Type B pancreatic cell (in vitro differentiated cells): ENCODE data around the gene ITGA5. TPM values are rescaled to one million over a fixed set of nuclear protein-coding genes. Genes with fewer than 3 reads are reported as not detected.

Experiments used
- DNase-seq: peaks from one replicate; pipeline ENCODE4 v3.0.0; 2021; ENCODE audit warnings: mixed read lengths; ENCODE audit not compliant: unreplicated experiment; ENCODE audit errors: extremely low spot score
- H3K27ac Mint-ChIP-seq: 2 replicates; pipeline ENCODE4 v1.8.0; 2021; ENCODE audit warnings: mild to moderate bottlenecking, mixed read lengths
- H3K27me3 Mint-ChIP-seq: 2 replicates; pipeline ENCODE4 v1.8.0; 2021; ENCODE audit warnings: mixed read lengths
- H3K36me3 Mint-ChIP-seq: 2 replicates; pipeline ENCODE4 v1.8.0; 2021; ENCODE audit warnings: mixed read lengths
- H3K4me1 Mint-ChIP-seq: one replicate; pipeline ENCODE4 v1.8.0; 2021; ENCODE audit warnings: mixed read lengths; ENCODE audit not compliant: unreplicated experiment
- H3K4me3 Mint-ChIP-seq: 2 replicates; pipeline ENCODE4 v1.8.0; 2021; ENCODE audit warnings: mild to moderate bottlenecking, mixed read lengths
- H3K9me3 Mint-ChIP-seq: 2 replicates; pipeline ENCODE4 v1.8.0; 2021; ENCODE audit warnings: mixed read lengths
- total RNA-seq: library from RNA; stranded (reverse); gene quantifications from 2 replicates; pipeline ENCODE4 v1.2.1, GENCODE V29; 2021; ENCODE audit warnings: low replicate concordance
- TF ChIP-seq, protein P1 (sequence below): fragments of 200-600 bp; sonication (generic); conservative IDR thresholded peaks from 2 replicates; pipeline ENCODE4 v1.5.0; 2021; ENCODE audit warnings: antibody characterized with exemption, mild to moderate bottlenecking

Gene ITGA5
- total RNA-seq, 1 donor from 2014 or later, result 25.9 TPM

DNA sequence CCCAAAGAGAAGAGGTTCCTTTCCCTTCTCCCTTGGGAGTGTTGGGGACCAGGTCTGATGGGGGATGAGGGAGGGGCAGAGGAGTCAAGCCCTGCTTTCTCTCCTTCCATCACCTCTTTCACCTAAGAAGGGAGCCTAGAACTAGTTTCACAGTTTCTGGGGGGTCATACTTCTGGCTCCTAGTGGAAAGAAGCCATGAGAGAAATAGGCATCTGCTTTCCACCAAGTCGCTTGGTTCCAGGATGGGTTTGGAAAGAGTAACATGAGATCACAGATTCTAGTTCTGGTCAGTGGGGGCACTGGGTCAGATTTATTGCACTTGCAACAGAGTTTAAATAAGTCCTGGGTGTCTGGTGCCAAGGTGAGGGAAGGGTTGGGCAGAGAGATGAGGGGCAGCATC, 24.1 kb downstream of the ITGA5 start:
- no peaks in the 10 kb centered on the region for H3K27me3 Mint-ChIP-seq
- H3K4me1 Mint-ChIP-seq, result peaks cover 24% of the 10 kb centered on the region
- H3K9me3 Mint-ChIP-seq, result no peaks in the 10 kb centered on the region
- TF ChIP-seq, protein P1, sequence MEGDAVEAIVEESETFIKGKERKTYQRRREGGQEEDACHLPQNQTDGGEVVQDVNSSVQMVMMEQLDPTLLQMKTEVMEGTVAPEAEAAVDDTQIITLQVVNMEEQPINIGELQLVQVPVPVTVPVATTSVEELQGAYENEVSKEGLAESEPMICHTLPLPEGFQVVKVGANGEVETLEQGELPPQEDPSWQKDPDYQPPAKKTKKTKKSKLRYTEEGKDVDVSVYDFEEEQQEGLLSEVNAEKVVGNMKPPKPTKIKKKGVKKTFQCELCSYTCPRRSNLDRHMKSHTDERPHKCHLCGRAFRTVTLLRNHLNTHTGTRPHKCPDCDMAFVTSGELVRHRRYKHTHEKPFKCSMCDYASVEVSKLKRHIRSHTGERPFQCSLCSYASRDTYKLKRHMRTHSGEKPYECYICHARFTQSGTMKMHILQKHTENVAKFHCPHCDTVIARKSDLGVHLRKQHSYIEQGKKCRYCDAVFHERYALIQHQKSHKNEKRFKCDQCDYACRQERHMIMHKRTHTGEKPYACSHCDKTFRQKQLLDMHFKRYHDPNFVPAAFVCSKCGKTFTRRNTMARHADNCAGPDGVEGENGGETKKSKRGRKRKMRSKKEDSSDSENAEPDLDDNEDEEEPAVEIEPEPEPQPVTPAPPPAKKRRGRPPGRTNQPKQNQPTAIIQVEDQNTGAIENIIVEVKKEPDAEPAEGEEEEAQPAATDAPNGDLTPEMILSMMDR, result no peak
- no peak overlapping the region for H3K27ac Mint-ChIP-seq
- H3K4me3 Mint-ChIP-seq, result no peak overlapping the region
- H3K36me3 Mint-ChIP-seq, result peaks cover 4% of the 10 kb centered on the region
- no peak for DNase-seq

DNA sequence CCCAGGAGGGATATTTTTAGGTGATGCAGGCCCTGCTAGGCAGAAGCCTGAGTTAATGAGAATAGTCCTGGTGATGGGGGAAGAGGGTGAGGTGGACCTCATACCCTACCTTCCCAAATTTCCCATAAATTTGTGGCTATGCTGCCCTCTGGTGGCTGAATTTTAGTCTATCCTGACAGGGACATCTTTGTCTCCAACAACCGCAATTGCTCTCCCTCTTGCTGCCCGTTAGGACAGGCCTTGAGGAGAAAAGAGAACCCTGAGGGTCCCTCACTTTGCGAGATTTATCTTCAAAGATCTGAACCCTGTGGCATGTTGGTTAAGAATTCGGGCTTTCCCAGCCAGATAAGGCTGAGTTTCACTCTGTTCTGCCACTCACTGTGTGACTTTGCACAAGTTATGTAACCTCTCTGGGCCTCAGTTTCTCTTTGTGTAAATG, 24.8 kb downstream of the ITGA5 start:
- H3K36me3 Mint-ChIP-seq, result peaks cover 3% of the 10 kb centered on the region
- no peak for DNase-seq
- TF ChIP-seq, protein P1, result peak; percentile 84
- peaks cover 30% of the 10 kb centered on the region for H3K4me1 Mint-ChIP-seq
- H3K9me3 Mint-ChIP-seq, result no peaks in the 10 kb centered on the region
- peak overlapping the region; percentile 80 for H3K4me3 Mint-ChIP-seq
- peak overlapping the region; percentile 77 for H3K27ac Mint-ChIP-seq
- no peaks in the 10 kb centered on the region for H3K27me3 Mint-ChIP-seq

- TF ChIP-seq, protein P1, result no peak
- Mint-ChIP-seq H3K27me3 (no peaks in the 10 kb centered on the region), H3K27ac (peak overlapping the region; percentile 77), H3K9me3 (no peaks in the 10 kb centered on the region), H3K4me3 (peak overlapping the region; percentile 80), H3K4me1 (peaks cover 30% of the 10 kb centered on the region), H3K36me3 (no peaks in the 10 kb centered on the region)
- DNase-seq, result no peak
Observed at GRCh38 chr12:54393743-54394142, 25.3 kb downstream of the ITGA5 start.

GRCh38 chr12:54393207-54393609, 25.9 kb downstream of the ITGA5 start:
- Mint-ChIP-seq H3K27ac (no peak overlapping the region), H3K9me3 (no peaks in the 10 kb centered on the region), H3K4me3 (no peak overlapping the region), H3K36me3 (no peaks in the 10 kb centered on the region), H3K27me3 (no peaks in the 10 kb centered on the region), H3K4me1 (peaks cover 36% of the 10 kb centered on the region)
- DNase-seq, result no peak
- TF ChIP-seq, protein P1, result no peak

DNA sequence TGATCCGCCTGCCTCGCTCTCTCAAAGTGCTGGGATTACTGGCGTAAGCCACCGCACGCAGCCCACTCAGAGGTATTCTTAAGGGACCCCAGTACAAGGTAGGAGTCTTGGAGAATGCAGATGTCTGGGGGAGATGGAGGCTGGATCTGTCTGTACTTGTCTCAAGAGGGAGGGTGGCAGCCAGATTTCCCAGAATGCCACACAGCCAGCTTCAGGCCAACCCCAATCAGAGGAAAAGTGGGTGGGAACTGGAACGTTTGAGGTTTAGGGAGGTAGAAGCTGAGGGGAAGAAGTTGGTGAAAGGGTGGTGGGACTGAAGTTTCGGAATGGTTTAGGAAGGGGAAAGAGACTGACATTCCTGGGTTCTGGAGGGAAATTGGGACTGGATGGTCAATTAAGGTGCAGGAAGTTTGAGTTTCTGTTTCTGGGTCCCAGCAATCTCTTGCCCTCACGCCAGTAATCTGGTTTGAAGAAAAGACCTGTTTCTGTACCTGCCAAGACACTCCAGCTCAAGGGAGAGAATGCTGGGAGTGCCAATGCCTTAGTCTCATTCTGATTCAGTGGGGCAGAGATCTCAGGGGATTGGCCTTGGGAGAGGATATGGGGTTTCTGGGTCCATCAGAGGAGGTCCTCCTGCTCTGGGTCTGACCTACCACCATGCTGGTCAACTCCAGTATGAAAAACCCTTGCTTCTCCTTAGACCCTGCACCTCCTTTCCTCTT, 26.4 kb downstream of the ITGA5 start:
- Mint-ChIP-seq H3K27me3 (no peaks in the 10 kb centered on the region), H3K36me3 (no peaks in the 10 kb centered on the region), H3K4me1 (peaks cover 40% of the 10 kb centered on the region), H3K27ac (peak overlapping the region; percentile 62), H3K9me3 (no peaks in the 10 kb centered on the region), H3K4me3 (peak overlapping the region; percentile 92)
- TF ChIP-seq, protein P1, result no peak
- no peak for DNase-seq
